Measurements from ENCODE around the gene S100A9. TPM values are rescaled to one million over a fixed set of nuclear protein-coding genes. Genes with fewer than 3 reads are reported as not detected.

S100A9 gene
- total RNA-seq, 1 experiment from 2014 or later, result 0.44 TPM

GRCh38 chr1:153341431-153341934, 16.2 kb upstream of the S100A9 start:
- H3K36me3 ChIP-seq (ENCODE audit: control insufficient read depth, insufficient read depth, low read length), result no peaks in the 10 kb centered on the region
- H3K4me3 ChIP-seq (ENCODE audit: low read depth in 2 of 2, low read length in 2 of 2), result no peak overlapping the region
- peaks cover 10% of the 10 kb centered on the region for H3K27me3 ChIP-seq (ENCODE audit: control insufficient read depth, insufficient read depth, low read length)
- no TSS peak for BruUV-seq (replicated peaks)
- ATAC-seq (no peak), DNase-seq (ENCODE audit: low read depth, low spot score) (no peak)
- intact Hi-C loops (cut with micrococcal nuclease; ENCODE audit: unreplicated experiment) (no loop called here), in situ Hi-C loops (cut with HindIII; ENCODE audit: low pct_unique_long_range_greater_than_20kb, low sequenced_read_pairs) (no loop called here)
- TF ChIP-seq CTCF (IDR thresholded peaks at IDR 0.05) (no peak), SIN3A (IDR thresholded peaks at IDR 0.05; ENCODE audit: borderline replicate concordance, insufficient read depth, low read depth, low read length) (no peak), TCF7L2 (IDR thresholded peaks at IDR 0.05; ENCODE audit: low read depth, low read length) (no peak), POLR2AphosphoS5 (IDR thresholded peaks at IDR 0.05; ENCODE audit: low read depth, low read length) (no peak)
- TF ChIP-seq, protein P1, sequence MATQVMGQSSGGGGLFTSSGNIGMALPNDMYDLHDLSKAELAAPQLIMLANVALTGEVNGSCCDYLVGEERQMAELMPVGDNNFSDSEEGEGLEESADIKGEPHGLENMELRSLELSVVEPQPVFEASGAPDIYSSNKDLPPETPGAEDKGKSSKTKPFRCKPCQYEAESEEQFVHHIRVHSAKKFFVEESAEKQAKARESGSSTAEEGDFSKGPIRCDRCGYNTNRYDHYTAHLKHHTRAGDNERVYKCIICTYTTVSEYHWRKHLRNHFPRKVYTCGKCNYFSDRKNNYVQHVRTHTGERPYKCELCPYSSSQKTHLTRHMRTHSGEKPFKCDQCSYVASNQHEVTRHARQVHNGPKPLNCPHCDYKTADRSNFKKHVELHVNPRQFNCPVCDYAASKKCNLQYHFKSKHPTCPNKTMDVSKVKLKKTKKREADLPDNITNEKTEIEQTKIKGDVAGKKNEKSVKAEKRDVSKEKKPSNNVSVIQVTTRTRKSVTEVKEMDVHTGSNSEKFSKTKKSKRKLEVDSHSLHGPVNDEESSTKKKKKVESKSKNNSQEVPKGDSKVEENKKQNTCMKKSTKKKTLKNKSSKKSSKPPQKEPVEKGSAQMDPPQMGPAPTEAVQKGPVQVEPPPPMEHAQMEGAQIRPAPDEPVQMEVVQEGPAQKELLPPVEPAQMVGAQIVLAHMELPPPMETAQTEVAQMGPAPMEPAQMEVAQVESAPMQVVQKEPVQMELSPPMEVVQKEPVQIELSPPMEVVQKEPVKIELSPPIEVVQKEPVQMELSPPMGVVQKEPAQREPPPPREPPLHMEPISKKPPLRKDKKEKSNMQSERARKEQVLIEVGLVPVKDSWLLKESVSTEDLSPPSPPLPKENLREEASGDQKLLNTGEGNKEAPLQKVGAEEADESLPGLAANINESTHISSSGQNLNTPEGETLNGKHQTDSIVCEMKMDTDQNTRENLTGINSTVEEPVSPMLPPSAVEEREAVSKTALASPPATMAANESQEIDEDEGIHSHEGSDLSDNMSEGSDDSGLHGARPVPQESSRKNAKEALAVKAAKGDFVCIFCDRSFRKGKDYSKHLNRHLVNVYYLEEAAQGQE (IDR thresholded peaks at IDR 0.05; ENCODE audit: insufficient read depth in 1 of 2, low read depth in 2 of 2, low read length in 1 of 2), result no peak
- CTCF ChIA-PET, result no interaction called here
- no peak overlapping the region for H3K27ac ChIP-seq (ENCODE audit: low read length)
- H3K4me1 ChIP-seq (ENCODE audit: control insufficient read depth, insufficient read depth, low read length), result peaks cover 3% of the 10 kb centered on the region; the same call in 1 of the 2 replicates
- POLR2A ChIA-PET, result no interaction called here
- H3K9me3 ChIP-seq (ENCODE audit: control insufficient read depth, insufficient read depth, low read depth, low read length), result no peaks in the 10 kb centered on the region

DNA sequence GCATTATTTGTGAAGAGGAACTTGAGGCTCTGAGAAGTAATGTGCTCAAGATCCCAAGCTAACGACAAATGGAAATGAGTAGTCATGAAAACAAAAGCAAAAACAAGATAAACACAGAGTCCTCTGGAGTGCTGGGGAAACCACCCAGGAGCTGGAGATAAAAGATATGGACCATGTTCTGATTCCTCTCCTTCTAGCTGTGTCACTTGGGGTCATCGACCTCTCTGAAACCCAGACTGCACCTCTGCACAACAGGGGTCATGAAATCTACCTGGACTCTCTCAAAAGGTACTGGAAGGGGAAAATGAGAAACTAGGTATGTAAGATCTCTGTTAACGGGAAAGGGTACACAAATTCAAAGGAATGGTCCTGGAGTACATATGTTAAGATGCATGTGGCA, 15.5 kb upstream of the S100A9 start:
- in situ Hi-C loops (cut with HindIII; ENCODE audit: low pct_unique_long_range_greater_than_20kb, low sequenced_read_pairs) (no loop called here), intact Hi-C loops (cut with micrococcal nuclease; ENCODE audit: unreplicated experiment) (no loop called here)
- POLR2A ChIA-PET, result no interaction called here
- TF ChIP-seq, protein P1 (IDR thresholded peaks at IDR 0.05; ENCODE audit: insufficient read depth in 1 of 2, low read depth in 2 of 2, low read length in 1 of 2), result no peak
- TF ChIP-seq POLR2AphosphoS5 (IDR thresholded peaks at IDR 0.05; ENCODE audit: low read depth, low read length) (no peak), TCF7L2 (IDR thresholded peaks at IDR 0.05; ENCODE audit: low read depth, low read length) (no peak), SIN3A (IDR thresholded peaks at IDR 0.05; ENCODE audit: borderline replicate concordance, insufficient read depth, low read depth, low read length) (no peak), CTCF (IDR thresholded peaks at IDR 0.05) (no peak)
- H3K27me3 ChIP-seq (ENCODE audit: control insufficient read depth, insufficient read depth, low read length), result peaks cover 10% of the 10 kb centered on the region
- BruUV-seq (replicated peaks), result no TSS peak
- ATAC-seq (no peak), DNase-seq (ENCODE audit: low read depth, low spot score) (no peak)
- no peak overlapping the region for H3K4me3 ChIP-seq (ENCODE audit: low read depth in 2 of 2, low read length in 2 of 2)
- no peaks in the 10 kb centered on the region for H3K36me3 ChIP-seq (ENCODE audit: control insufficient read depth, insufficient read depth, low read length)
- H3K9me3 ChIP-seq (ENCODE audit: control insufficient read depth, insufficient read depth, low read depth, low read length), result no peaks in the 10 kb centered on the region
- H3K4me1 ChIP-seq (ENCODE audit: control insufficient read depth, insufficient read depth, low read length), result peaks cover 3% of the 10 kb centered on the region; the same call in 1 of the 2 replicates
- CTCF ChIA-PET, result no interaction called here
- no peak overlapping the region for H3K27ac ChIP-seq (ENCODE audit: low read length)

All from Panc1 (cell line).